ENCODE results near the gene MEF2C.

GRCh38 chr5:88765171-88765570, 117.8 kb downstream of the MEF2C start:
- TF ChIP-seq NANOG (IDR thresholded peaks at IDR 0.05; ENCODE audit: borderline replicate concordance) (no peak), POLR2AphosphoS5 (IDR thresholded peaks at IDR 0.05; ENCODE audit: low read depth) (no peak), ZNF114 (CRISPR knock-in tag; IDR thresholded peaks at IDR 0.05) (no peak), JUNB (IDR thresholded peaks at IDR 0.05; ENCODE audit: unreplicated experiment) (no peak), EZH2 (IDR thresholded peaks at IDR 0.05; ENCODE audit: low read depth, unreplicated experiment) (no peak), EZH2phosphoT487 (IDR thresholded peaks at IDR 0.05; ENCODE audit: unreplicated experiment) (no peak), REST (IDR thresholded peaks at IDR 0.05; ENCODE audit: unreplicated experiment) (no peak), ZNF331 (CRISPR knock-in tag; IDR thresholded peaks at IDR 0.05; ENCODE audit: low read depth) (no peak)
- TF ChIP-seq, protein P1, sequence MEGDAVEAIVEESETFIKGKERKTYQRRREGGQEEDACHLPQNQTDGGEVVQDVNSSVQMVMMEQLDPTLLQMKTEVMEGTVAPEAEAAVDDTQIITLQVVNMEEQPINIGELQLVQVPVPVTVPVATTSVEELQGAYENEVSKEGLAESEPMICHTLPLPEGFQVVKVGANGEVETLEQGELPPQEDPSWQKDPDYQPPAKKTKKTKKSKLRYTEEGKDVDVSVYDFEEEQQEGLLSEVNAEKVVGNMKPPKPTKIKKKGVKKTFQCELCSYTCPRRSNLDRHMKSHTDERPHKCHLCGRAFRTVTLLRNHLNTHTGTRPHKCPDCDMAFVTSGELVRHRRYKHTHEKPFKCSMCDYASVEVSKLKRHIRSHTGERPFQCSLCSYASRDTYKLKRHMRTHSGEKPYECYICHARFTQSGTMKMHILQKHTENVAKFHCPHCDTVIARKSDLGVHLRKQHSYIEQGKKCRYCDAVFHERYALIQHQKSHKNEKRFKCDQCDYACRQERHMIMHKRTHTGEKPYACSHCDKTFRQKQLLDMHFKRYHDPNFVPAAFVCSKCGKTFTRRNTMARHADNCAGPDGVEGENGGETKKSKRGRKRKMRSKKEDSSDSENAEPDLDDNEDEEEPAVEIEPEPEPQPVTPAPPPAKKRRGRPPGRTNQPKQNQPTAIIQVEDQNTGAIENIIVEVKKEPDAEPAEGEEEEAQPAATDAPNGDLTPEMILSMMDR (conservative IDR thresholded peaks at IDR 0.05; ENCODE audit: low read depth in 2 of 2), result no peak
- TF ChIP-seq, protein P2, sequence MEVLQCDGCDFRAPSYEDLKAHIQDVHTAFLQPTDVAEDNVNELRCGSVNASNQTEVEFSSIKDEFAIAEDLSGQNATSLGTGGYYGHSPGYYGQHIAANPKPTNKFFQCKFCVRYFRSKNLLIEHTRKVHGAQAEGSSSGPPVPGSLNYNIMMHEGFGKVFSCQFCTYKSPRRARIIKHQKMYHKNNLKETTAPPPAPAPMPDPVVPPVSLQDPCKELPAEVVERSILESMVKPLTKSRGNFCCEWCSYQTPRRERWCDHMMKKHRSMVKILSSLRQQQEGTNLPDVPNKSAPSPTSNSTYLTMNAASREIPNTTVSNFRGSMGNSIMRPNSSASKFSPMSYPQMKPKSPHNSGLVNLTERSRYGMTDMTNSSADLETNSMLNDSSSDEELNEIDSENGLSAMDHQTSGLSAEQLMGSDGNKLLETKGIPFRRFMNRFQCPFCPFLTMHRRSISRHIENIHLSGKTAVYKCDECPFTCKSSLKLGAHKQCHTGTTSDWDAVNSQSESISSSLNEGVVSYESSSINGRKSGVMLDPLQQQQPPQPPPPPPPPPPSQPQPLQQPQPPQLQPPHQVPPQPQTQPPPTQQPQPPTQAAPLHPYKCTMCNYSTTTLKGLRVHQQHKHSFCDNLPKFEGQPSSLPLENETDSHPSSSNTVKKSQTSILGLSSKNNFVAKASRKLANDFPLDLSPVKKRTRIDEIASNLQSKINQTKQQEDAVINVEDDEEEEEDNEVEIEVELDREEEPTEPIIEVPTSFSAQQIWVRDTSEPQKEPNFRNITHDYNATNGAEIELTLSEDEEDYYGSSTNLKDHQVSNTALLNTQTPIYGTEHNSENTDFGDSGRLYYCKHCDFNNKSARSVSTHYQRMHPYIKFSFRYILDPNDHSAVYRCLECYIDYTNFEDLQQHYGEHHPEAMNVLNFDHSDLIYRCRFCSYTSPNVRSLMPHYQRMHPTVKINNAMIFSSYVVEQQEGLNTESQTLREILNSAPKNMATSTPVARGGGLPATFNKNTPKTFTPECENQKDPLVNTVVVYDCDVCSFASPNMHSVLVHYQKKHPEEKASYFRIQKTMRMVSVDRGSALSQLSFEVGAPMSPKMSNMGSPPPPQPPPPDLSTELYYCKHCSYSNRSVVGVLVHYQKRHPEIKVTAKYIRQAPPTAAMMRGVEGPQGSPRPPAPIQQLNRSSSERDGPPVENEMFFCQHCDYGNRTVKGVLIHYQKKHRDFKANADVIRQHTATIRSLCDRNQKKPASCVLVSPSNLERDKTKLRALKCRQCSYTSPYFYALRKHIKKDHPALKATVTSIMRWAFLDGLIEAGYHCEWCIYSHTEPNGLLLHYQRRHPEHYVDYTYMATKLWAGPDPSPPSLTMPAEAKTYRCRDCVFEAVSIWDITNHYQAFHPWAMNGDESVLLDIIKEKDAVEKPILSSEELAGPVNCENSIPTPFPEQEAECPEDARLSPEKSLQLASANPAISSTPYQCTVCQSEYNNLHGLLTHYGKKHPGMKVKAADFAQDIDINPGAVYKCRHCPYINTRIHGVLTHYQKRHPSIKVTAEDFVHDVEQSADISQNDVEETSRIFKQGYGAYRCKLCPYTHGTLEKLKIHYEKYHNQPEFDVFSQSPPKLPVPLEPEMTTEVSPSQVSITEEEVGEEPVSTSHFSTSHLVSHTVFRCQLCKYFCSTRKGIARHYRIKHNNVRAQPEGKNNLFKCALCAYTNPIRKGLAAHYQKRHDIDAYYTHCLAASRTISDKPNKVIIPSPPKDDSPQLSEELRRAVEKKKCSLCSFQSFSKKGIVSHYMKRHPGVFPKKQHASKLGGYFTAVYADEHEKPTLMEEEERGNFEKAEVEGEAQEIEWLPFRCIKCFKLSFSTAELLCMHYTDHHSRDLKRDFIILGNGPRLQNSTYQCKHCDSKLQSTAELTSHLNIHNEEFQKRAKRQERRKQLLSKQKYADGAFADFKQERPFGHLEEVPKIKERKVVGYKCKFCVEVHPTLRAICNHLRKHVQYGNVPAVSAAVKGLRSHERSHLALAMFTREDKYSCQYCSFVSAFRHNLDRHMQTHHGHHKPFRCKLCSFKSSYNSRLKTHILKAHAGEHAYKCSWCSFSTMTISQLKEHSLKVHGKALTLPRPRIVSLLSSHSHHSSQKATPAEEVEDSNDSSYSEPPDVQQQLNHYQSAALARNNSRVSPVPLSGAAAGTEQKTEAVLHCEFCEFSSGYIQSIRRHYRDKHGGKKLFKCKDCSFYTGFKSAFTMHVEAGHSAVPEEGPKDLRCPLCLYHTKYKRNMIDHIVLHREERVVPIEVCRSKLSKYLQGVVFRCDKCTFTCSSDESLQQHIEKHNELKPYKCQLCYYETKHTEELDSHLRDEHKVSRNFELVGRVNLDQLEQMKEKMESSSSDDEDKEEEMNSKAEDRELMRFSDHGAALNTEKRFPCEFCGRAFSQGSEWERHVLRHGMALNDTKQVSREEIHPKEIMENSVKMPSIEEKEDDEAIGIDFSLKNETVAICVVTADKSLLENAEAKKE (CRISPR knock-in tag; IDR thresholded peaks at IDR 0.05), result no peak
- TF ChIP-seq, protein P3, sequence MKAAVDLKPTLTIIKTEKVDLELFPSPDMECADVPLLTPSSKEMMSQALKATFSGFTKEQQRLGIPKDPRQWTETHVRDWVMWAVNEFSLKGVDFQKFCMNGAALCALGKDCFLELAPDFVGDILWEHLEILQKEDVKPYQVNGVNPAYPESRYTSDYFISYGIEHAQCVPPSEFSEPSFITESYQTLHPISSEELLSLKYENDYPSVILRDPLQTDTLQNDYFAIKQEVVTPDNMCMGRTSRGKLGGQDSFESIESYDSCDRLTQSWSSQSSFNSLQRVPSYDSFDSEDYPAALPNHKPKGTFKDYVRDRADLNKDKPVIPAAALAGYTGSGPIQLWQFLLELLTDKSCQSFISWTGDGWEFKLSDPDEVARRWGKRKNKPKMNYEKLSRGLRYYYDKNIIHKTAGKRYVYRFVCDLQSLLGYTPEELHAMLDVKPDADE (IDR thresholded peaks at IDR 0.05), result no peak
